ENCODE data around the gene C20orf96.
A peak's percentile ranks its signal among the peaks of the same experiment; 100 is the strongest.
"Not testable (repeated sequence)": the region's sequence is repeated elsewhere in the genome, so short reads cannot be mapped to it uniquely, and the experiment has no call there.

The C20orf96 gene

DNA sequence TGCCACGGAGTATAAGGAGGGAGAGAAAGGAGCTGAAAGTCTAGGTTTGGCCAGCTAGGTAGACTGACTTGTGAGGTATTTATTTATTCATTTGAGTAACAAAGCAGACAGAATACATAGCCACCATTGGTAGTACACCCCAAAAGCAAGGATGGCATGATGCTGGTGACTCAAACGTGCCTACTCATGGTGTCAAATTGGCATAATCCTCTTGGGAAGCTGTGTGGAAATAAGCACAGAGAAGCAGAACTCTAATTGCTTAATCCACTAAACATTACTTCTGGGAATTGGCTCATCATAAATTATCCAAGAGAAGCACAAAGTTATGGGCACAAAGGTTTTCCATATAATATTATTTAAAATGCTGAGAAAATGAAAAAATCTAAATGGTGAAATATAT lies 30.6 kb downstream of the C20orf96 start:
- TF ChIP-seq, protein P1, sequence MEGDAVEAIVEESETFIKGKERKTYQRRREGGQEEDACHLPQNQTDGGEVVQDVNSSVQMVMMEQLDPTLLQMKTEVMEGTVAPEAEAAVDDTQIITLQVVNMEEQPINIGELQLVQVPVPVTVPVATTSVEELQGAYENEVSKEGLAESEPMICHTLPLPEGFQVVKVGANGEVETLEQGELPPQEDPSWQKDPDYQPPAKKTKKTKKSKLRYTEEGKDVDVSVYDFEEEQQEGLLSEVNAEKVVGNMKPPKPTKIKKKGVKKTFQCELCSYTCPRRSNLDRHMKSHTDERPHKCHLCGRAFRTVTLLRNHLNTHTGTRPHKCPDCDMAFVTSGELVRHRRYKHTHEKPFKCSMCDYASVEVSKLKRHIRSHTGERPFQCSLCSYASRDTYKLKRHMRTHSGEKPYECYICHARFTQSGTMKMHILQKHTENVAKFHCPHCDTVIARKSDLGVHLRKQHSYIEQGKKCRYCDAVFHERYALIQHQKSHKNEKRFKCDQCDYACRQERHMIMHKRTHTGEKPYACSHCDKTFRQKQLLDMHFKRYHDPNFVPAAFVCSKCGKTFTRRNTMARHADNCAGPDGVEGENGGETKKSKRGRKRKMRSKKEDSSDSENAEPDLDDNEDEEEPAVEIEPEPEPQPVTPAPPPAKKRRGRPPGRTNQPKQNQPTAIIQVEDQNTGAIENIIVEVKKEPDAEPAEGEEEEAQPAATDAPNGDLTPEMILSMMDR (IDR thresholded peaks at IDR 0.05; ENCODE audit: insufficient read depth, low read depth, low read length, missing control alignments) = no peak
- H3K4me3 ChIP-seq (ENCODE audit: low read depth, low read length) = no peak overlapping the region
- DNase-seq (ENCODE audit: low read depth) = no peak

DNA sequence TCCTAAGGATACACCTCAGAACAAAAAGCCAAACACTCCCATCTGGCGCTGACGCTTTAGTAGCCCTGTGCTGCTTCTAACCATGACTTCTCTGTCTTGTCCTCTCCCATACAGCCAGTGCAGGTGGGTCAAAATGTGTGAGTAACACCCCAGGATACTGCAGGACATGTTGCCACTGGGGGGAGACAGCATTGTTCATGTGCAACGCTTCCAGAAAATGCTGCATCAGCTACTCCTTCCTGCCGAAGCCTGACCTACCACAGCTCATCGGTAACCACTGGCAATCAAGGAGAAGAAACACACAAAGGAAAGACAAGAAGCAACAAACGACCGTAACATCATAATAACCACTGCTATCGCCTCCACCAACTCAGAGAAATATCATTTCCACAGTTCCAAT lies 31.6 kb downstream of the C20orf96 start:
- DNase-seq (ENCODE audit: low read depth) = peak; percentile 37
- H3K4me3 ChIP-seq (ENCODE audit: low read depth, low read length) = no peak overlapping the region
- TF ChIP-seq, protein P1 (IDR thresholded peaks at IDR 0.05; ENCODE audit: insufficient read depth, low read depth, low read length, missing control alignments) = peak; percentile 17

DNA sequence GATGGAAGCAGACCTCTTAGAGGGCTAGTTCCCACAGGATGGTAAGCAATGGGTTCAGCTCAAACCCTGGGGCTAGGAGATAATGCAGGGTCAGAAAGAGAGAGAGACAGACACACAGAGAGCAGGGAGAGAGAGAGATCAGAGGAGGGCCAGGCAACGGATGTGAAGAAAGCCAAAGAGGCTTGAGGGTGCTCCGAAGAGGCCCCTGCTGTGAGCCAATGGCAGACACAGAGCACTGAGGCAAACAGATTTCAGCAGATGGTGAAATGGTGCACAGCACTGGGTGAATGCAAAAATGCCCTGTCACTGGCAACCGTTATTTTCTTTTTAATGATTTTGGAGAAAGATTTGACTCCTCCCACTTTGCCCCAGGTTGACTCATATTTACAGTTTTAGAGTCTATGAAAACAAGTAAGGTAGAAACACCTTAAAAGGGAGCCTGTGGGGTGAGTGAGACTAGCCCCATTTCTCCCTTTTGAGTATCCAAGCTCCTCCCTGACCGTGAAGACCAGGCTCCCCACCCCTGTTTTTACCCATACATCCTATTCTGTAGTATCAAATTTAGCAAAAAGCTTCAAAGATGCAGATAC lies 32.2 kb downstream of the C20orf96 start:
- TF ChIP-seq, protein P1 (IDR thresholded peaks at IDR 0.05; ENCODE audit: insufficient read depth, low read depth, low read length, missing control alignments) = no peak
- no peak overlapping the region for H3K4me3 ChIP-seq (ENCODE audit: low read depth, low read length)
- no peak for DNase-seq (ENCODE audit: low read depth)

DNA sequence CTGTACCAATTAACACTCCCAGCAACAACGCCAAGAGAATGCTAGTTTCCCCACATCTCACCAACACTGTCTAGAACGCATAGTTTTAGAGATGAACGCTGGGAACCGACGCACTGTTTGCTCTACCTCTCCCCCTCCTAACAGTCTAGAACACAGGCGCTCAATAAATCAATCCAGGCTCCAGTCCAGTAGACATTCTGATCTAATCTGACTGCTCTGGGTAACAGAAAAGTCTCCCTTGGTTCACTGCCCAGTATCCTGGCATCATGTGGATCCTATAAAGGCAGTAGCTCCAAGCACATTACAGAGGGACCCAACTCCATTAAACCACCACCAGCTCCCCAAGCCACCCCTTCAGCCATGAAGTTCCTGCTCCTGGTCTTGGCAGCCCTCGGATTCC lies 33.1 kb downstream of the C20orf96 start, which contains the start of gene DEFB132:
Gene DEFB132, plus strand, starts transcription at position 306 of the 400 bp plus-strand sequence. Its CDS starts 55 bp downstream, at position 361.
- TF ChIP-seq, protein P1 (IDR thresholded peaks at IDR 0.05; ENCODE audit: insufficient read depth, low read depth, low read length, missing control alignments) = no peak
- H3K4me3 ChIP-seq (ENCODE audit: low read depth, low read length) = no peak within 1 kb of the TSS
- no peak for DNase-seq (ENCODE audit: low read depth)

DNA sequence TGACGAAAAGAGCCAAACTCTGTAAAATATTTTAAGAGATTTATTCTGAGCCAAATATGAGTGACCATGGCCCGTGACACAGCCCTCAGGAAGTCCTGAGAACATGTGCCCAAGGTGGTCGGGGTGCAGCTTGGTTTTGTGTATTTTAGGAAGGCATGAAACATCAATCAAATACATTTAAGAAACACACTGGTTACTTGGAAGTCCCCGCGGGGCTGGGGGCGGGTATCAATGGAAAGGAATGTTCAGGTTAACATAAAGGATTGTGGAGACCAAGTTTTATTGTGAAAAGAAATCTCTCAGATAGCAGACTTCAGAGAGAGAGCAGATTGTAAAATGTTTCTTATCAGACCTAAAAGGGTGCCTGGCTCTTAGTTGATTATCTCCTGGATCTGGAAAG lies 37.1 kb downstream of the C20orf96 start:
- DNase-seq (ENCODE audit: low read depth); H3K4me3 ChIP-seq (ENCODE audit: low read depth, low read length): not testable (repeated sequence)

DNA sequence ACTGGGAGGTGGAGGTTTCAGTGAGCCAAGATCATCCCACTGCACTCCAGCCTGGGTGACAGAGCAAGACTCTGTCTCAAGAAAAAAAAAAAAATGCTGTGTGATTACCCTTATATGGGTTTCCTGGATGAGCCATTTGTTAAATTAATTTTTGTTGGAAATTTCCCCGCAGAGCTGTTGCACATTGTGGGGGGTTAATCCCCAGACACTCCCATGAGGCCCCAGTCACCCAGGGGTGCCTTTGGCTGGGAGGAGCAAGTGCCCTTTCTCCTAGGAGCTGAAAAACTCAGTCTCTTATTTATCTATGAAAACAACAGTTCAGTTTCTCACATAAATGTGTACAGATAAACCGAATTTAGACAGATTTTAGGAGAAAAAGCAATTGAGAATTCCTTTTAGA lies 37.7 kb downstream of the C20orf96 start:
- DNase-seq (ENCODE audit: low read depth) = no peak
- no peak overlapping the region for H3K4me3 ChIP-seq (ENCODE audit: low read depth, low read length)
- TF ChIP-seq, protein P1 (IDR thresholded peaks at IDR 0.05; ENCODE audit: insufficient read depth, low read depth, low read length, missing control alignments) = no peak

DNA sequence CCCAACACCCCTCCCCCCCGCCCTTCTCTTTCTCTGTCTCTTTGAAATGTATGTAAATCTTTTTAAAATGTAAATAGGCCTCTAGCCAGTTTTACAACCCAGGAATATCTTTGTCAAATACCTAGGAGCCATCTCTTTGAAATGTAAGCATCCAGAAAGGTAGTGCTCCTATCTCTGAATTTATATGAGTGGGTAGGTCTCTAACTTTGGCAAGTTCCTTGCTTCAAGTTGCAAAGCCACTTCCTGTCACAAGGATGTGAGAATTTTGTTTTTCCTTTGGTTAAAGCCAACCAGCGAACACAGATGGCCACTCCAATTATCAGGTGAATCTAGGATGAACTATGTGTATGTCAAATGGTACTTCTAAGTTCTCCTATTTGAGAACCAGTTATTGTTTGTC lies 39.2 kb downstream of the C20orf96 start:
- DNase-seq (ENCODE audit: low read depth) = no peak
- TF ChIP-seq, protein P1 (IDR thresholded peaks at IDR 0.05; ENCODE audit: insufficient read depth, low read depth, low read length, missing control alignments) = no peak
- no peak overlapping the region for H3K4me3 ChIP-seq (ENCODE audit: low read depth, low read length)
